Lower leg skin (tissue), 4 donors: ENCODE measurements around the gene OR2B2. TPM values are rescaled to one million over a fixed set of nuclear protein-coding genes. Genes with fewer than 3 reads are reported as not detected.
A peak's percentile ranks its signal among the peaks of the same experiment; 100 is the strongest.

Experiments used
- DNase-seq, 2 donors: peaks; one replicate each; pipeline ENCODE4 v3.0.0-alpha.2; 2019; ENCODE audit warnings: low spot score in 2 of 2
- H3K4me3 ChIP-seq: fragments of 200-600 bp; sonication (generic); 2 replicates; pipeline ENCODE4 v1.5.1; 2017; ENCODE audit warnings: mild to moderate bottlenecking, low read depth; ENCODE audit not compliant: poor library complexity, severe bottlenecking
- CTCF ChIP-seq, 3 donors: fragments of 450-650 bp; IDR thresholded peaks; one replicate each; pipeline ENCODE4 v1.5.1; 2016; ENCODE audit warnings: antibody characterized with exemption in 3 of 3, mild to moderate bottlenecking in 3 of 3, moderate library complexity in 2 of 3
- POLR2A ChIP-seq, 2 donors: fragments of 450-650 bp; IDR thresholded peaks; one replicate each; pipeline ENCODE4 v1.6.1; 2016 to 2017; ENCODE audit warnings: antibody characterized with exemption in 2 of 2, mild to moderate bottlenecking in 1 of 2, moderate library complexity in 1 of 2
- WGBS, 2 donors: methylation state at CpG; one replicate each; pipeline ENCODE4 v1.1.5; 2018; 5-methylcytosine and 5-hydroxymethylcytosine counted together
- intact Hi-C: fragments of 100-400 bp; cut with DNase I; formaldehyde crosslinking; loops from one replicate; pipeline ENCODE4 v1.15.0; 2023; ENCODE audit warnings: low total_unique reads
- total RNA-seq, 4 donors: library from RNA; depleted of rRNA; stranded (reverse); fragments of >200 nt; gene quantifications; one replicate each; pipeline ENCODE4 v1.1.0, GENCODE V29; 2016

Gene OR2B2
- total RNA-seq, 4 donors from 2014 or later, result not detected

GRCh38 chr6:27867945-27868300, 44.3 kb downstream of the OR2B2 start:
- intact Hi-C loops, result no loop called here
- TF ChIP-seq CTCF (IDR thresholded peaks at IDR 0.05), result no peak
- no peak for TF ChIP-seq POLR2A (IDR thresholded peaks at IDR 0.05)
- 80 to 90% methylated on average over 1 of the region's 1 CpG for WGBS, 2 donors

GRCh38 chr6:27867051-27867944, 44.9 kb downstream of the OR2B2 start:
- intact Hi-C loops, result no loop called here
- peak; percentile 51 to 94 for DNase-seq
- 2% methylated on average over 45 of the region's 45 CpGs for WGBS, 2 donors
- TF ChIP-seq CTCF (IDR thresholded peaks at IDR 0.05) (no peak), POLR2A (IDR thresholded peaks at IDR 0.05) (no peak)
- H3K4me3 ChIP-seq, result peak overlapping the region; percentile 15

More at GRCh38 chr6:27867945-27868300, 44.3 kb downstream of the OR2B2 start:
- no peak for DNase-seq
- H3K4me3 ChIP-seq, result no peak overlapping the region

GRCh38 chr6:27866357-27867050, 45.7 kb downstream of the OR2B2 start:
- intact Hi-C loops, result no loop called here
- TF ChIP-seq CTCF (IDR thresholded peaks at IDR 0.05), result no peak
- no peak for TF ChIP-seq POLR2A (IDR thresholded peaks at IDR 0.05)
- 1% methylated on average over 27 of the region's 27 CpGs for WGBS, 2 donors
- no peak for DNase-seq
- no peak overlapping the region for H3K4me3 ChIP-seq

- DNase-seq, result no peak
These were observed 46.3 kb downstream of the OR2B2 start for GRCh38 chr6:27865850-27866356.

More at GRCh38 chr6:27865850-27866356, 46.3 kb downstream of the OR2B2 start:
- intact Hi-C loops, result no loop called here
- H3K4me3 ChIP-seq, result peak overlapping the region; percentile 34
- 0% methylated on average over 17 of the region's 17 CpGs for WGBS, 2 donors
- TF ChIP-seq CTCF (IDR thresholded peaks at IDR 0.05) (no peak), POLR2A (IDR thresholded peaks at IDR 0.05) (no peak)
